T-helper 22 cell (primary cell): Measurements from ENCODE around the gene SYT17.

Experiments
- DNase-seq: peaks from one replicate; pipeline ENCODE4 v3.0.0-alpha.2; 2020; ENCODE audit warnings: low read depth

Gene SYT17

GRCh38 chr16:19301931-19302330 is 133.9 kb downstream of the SYT17 start:
- DNase-seq: no peak

GRCh38 chr16:19304750-19305149 is 136.7 kb downstream of the SYT17 start:
- DNase-seq: no peak

- DNase-seq: no peak
Observed at GRCh38 chr16:19305443-19305842, 137.4 kb downstream of the SYT17 start.

DNA sequence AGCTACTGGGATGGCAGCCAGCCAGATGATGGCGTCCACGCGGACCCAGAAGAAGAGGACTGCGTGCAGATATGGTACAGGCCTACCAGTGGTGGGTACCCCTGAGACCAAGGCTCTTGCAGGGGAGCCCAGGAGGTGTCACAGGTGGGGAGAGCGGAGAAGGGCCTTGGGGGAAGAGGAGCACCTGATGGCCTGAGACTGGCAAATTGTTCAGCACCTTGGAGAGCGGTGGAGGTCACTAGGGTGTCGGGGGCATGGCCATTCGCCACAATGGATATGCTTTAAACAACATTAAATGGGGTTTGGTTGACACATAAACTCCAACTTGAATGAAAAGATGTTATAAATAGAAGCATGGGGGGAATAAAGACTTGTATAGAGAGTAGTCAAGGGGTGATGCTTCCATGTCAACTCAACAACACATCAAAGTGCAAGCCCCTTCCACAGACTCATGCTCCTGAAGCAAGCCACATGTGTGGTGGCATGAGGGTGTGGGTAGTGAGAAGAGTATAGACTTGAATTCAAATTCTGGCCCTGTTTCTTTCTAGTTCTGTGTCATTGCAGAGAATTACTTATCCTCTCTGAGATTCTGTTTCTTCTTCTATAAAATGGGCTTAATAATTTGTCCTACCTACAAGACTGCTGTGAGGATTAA is 139.7 kb downstream of the SYT17 start:
- DNase-seq: no peak

DNA sequence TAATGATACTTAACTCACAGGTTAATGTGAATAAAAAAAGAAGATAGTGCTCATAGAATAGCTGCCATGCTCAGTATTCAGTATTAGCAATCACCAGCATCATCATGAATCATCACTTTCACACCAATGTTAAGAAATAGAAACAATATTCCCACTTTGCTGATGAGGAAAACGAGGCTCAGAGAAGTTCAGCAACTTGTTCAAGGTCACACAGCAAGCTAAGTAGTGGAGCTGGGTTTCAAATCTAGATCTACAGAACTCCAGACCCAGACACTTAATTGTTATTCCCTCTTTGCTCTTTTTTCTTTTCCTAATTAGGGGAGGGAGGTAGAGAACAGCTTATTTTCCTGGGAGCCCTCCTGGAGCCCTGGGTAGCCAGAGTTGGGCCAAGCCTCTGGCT is 140.4 kb downstream of the SYT17 start:
- no peak for DNase-seq

DNA sequence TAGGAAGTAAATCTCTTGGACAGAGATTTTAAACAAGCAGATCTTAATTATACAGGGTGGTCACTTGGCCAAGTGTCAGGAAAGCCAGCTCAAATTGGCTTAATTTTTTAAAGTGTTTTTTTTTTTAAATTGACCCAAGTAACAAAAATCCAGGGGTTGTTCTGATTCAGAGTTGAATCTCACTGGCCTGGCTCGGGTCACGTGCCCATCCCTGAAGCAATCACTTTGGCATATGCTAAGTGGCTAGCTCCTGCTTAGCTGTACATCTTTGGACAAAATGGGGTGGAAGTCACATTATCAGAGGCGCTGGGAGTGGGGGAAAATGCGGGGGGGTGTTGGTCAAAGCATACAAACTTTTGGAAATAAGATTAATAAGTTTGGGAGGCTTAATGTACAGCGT is 141.1 kb downstream of the SYT17 start:
- DNase-seq: no peak

DNA sequence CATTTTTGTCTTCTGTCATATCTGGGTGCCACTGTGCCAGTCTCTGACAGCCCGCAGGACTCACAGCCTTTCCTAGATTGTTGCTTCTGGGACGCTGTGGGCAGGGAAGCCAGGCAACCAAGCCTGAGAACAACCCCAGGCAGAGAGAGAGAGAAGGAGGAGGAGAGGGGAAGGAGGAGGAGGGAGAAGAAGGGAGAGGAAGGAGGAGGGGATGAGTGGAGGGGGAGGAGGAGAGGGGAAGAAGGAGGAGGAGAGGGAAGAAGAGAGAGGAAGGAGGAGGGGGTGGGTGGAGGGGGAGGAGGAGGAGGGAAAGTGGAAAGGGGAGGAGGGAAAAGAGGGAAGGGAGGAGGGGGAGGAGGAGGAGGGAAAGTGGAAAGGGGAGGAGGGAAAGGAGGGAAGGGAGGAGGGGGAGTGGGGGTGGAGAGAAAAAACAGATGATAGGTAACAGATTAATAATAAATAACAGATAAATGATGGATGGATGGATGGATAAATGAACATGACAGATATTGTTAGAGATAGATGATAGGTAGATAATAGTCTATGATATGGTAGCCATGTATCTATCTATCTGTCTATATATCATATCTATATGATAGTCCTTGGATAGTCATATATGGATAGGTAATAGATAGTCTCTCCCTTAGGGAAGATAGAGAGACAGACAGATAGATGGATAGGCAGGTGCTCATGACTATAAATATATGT is 146.8 kb downstream of the SYT17 start:
- no peak for DNase-seq

DNA sequence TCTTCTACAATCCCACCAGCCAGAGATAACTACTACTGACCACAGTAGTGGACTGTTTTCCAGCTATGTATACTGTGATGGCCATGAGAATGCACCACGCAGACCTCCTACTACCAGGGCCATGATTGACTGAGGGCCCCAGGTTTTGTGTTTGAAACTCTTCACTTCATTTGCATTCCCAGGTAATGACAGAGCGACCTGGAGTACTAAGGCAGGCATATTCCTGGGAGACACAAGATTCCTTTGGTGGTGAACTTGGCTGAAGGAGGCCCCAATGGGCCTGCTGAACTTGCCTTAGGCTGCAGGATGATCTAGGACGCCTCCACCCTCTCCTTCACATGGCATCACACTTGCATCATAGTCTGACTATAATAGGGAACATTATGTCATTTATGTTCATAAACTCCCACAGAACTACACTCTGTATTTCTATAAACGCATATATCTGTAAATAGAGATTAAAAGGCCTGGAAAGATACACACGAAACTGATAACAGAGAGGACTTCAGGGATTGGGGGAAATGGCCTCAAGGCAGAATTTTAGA is 147.9 kb downstream of the SYT17 start:
- DNase-seq: no peak

DNA sequence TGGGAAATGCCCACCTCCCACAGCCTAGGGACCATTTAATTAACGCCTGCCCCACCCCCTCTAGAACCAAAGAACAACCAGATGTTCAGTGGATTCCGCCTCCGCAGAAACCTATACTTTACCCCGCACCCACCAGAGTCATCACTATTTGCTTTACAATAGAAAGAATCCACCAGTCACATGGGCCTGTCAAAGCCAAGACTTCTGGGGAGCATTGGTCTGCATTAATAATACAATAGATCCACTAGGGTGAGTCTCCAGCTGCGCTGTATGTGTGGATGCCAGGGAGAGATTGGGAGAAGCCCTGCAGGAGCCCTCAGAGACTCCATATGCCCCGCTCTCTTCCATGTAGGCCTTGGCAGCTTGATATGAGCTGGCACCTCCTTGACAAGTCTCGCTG is 148.8 kb downstream of the SYT17 start:
- DNase-seq: no peak
